CD4-positive, alpha-beta T cell treated with Interferon alpha-2 for 1 hour (primary cell): ENCODE results near the gene PARN.
"Not testable (repeated sequence)": the region's sequence is repeated elsewhere in the genome, so short reads cannot be mapped to it uniquely, and the experiment has no call there.

Experiments used
- DNase-seq, 2 donors: peaks; one replicate each; pipeline ENCODE4 v3.0.0-alpha.2; 2020 to 2022

Gene PARN

GRCh38 chr16:14630620-14631330 lies 715 bp upstream of the PARN start:
- DNase-seq, result not testable (repeated sequence)

GRCh38 chr16:14629612-14629918 lies 495 bp downstream of the PARN start:
- no peak for DNase-seq

GRCh38 chr16:14628806-14629611 lies 1.1 kb downstream of the PARN start:
- peak in 1 of 2 donors; percentile 9 for DNase-seq

GRCh38 chr16:14627078-14627477 lies 3.0 kb downstream of the PARN start:
- no peak for DNase-seq

GRCh38 chr16:14618566-14618965 lies 11.5 kb downstream of the PARN start:
- DNase-seq, result no peak

GRCh38 chr16:14616280-14616679 lies 13.8 kb downstream of the PARN start:
- no peak for DNase-seq

- no peak for DNase-seq
Observed at GRCh38 chr16:14613991-14614390, 16.1 kb downstream of the PARN start.

GRCh38 chr16:14611660-14612059 lies 18.4 kb downstream of the PARN start:
- no peak for DNase-seq

GRCh38 chr16:14609716-14610115 lies 20.3 kb downstream of the PARN start:
- no peak for DNase-seq

- no peak for DNase-seq
Observed at GRCh38 chr16:14608604-14609003, 21.5 kb downstream of the PARN start.

GRCh38 chr16:14608111-14608566 lies 21.9 kb downstream of the PARN start:
- no peak for DNase-seq

- no peak for DNase-seq
Observed at GRCh38 chr16:14606102-14606501, 24.0 kb downstream of the PARN start.

GRCh38 chr16:14602443-14602963 lies 27.6 kb downstream of the PARN start:
- DNase-seq, result no peak

GRCh38 chr16:14600164-14600563 lies 29.9 kb downstream of the PARN start:
- DNase-seq, result peak in 1 of 2 donors; percentile 36

GRCh38 chr16:14586637-14587305 lies 43.3 kb downstream of the PARN start:
- DNase-seq, result no peak

GRCh38 chr16:14585287-14585686 lies 44.8 kb downstream of the PARN start:
- no peak for DNase-seq

- not testable (repeated sequence) for DNase-seq
Observed at GRCh38 chr16:14580926-14581325, 49.1 kb downstream of the PARN start.

GRCh38 chr16:14579266-14579665 lies 50.8 kb downstream of the PARN start:
- DNase-seq, result no peak

- DNase-seq, result no peak
Observed at GRCh38 chr16:14576532-14576931, 53.5 kb downstream of the PARN start.

GRCh38 chr16:14576069-14576468 lies 54.0 kb downstream of the PARN start:
- no peak for DNase-seq

GRCh38 chr16:14574698-14575415 lies 55.2 kb downstream of the PARN start:
- DNase-seq, result not testable (repeated sequence)

- DNase-seq, result no peak
Observed at GRCh38 chr16:14572535-14572934, 57.5 kb downstream of the PARN start.

- DNase-seq, result no peak
Observed at GRCh38 chr16:14569213-14569612, 60.8 kb downstream of the PARN start.
